BLaER1 treated with 17β-estradiol and CSF1 and Interleukin-3, amounts not matched to agents 10 nM and 100 nM (cell line): ENCODE measurements around the gene SLC39A7.

Source experiments
- H3K27ac ChIP-seq, 11 experiments: shearing (Covaris generic); formaldehyde crosslinking; 2 replicates each; pipeline ENCODE4 v1.8.1; 2022
- H3K27me3 ChIP-seq, 11 experiments: shearing (Covaris generic); formaldehyde crosslinking; 2 replicates each; pipeline ENCODE4 v1.8.1; 2022
- H3K36me3 ChIP-seq, 11 experiments: shearing (Covaris generic); formaldehyde crosslinking; 2 replicates each; pipeline ENCODE4 v1.8.1; 2022
- H3K4me1 ChIP-seq, 10 experiments: shearing (Covaris generic); formaldehyde crosslinking; 2 replicates each; pipeline ENCODE4 v1.8.1; 2022
- H3K4me2 ChIP-seq, 11 experiments: shearing (Covaris generic); formaldehyde crosslinking; 2 replicates each; pipeline ENCODE4 v1.8.1; 2022
- H3K4me3 ChIP-seq, 10 experiments: shearing (Covaris generic); formaldehyde crosslinking; 2 replicates each; pipeline ENCODE4 v1.8.1; 2022
- H3K9ac ChIP-seq, 11 experiments: shearing (Covaris generic); formaldehyde crosslinking; 2 replicates each; pipeline ENCODE4 v1.8.1; 2022
- H3K9me3 ChIP-seq, 11 experiments: shearing (Covaris generic); formaldehyde crosslinking; replicated peaks in 1 of 11; 2 replicates each; pipeline ENCODE4 v1.8.1; 2022
- H4K20me1 ChIP-seq, 11 experiments: shearing (Covaris generic); formaldehyde crosslinking; 2 replicates each; pipeline ENCODE4 v1.8.1; 2022
- Cebpa-rat ChIP-seq, 11 experiments: shearing (Covaris generic); IDR thresholded peaks; 2 replicates each; pipeline ENCODE4 v1.8.1; 2022

SLC39A7 gene

GRCh38 chr6:33208091-33208967 lies 7.7 kb downstream of the SLC39A7 start, which contains the start of gene RING1:
RING1 (plus strand) TSS chr6:33208500; CDS start chr6:33208823, 323 bp downstream.
- no peak for TF ChIP-seq Cebpa-rat (IDR thresholded peaks at IDR 0.05)
- H3K36me3 ChIP-seq, result peaks cover 15 to 37% (median 27%) of the 10 kb centered on the region in 11 experiments
- peaks cover 0 to 24% (median 6%) of the 10 kb centered on the region in 11 experiments; a peak in 7 of 22 replicates for H4K20me1 ChIP-seq
- H3K27me3 ChIP-seq, result peaks cover 15 to 43% (median 29%) of the 10 kb centered on the region in 11 experiments
- peak within 1 kb of the TSS; percentile 77 to 96 (median 91) for H3K9ac ChIP-seq
- peak within 1 kb of the TSS; percentile 64 to 96 (median 88) for H3K4me3 ChIP-seq
- peak within 1 kb of the TSS; percentile 93 to 100 (median 98) for H3K4me2 ChIP-seq
- peak within 1 kb of the TSS; percentile 78 to 91 (median 87) for H3K27ac ChIP-seq
- H3K9me3 ChIP-seq, result no peaks in the 10 kb centered on the region
- peaks cover 44 to 61% (median 51%) of the 10 kb centered on the region in 10 experiments for H3K4me1 ChIP-seq

GRCh38 chr6:33209856-33210255 lies 9.2 kb downstream of the SLC39A7 start:
- Histone ChIP-seq H3K4me1 (peaks cover 40 to 56% (median 46%) of the 10 kb centered on the region in 10 experiments), H3K36me3 (peaks cover 10 to 29% (median 19%) of the 10 kb centered on the region in 11 experiments; a peak in 17 of 22 replicates), H3K27ac (no peak overlapping the region), H3K4me2 (peak overlapping the region in 3 of 11 experiments; percentile 92 to 98 (median 95); a peak in 1 of 22 replicates), H3K27me3 (peaks cover 23 to 56% (median 44%) of the 10 kb centered on the region in 11 experiments), H3K9ac (peak overlapping the region in 2 of 11 experiments; percentile 9 to 29; a peak in 3 of 22 replicates), H3K4me3 (no peak overlapping the region), H3K9me3 (no peaks in the 10 kb centered on the region), H4K20me1 (peaks cover 0 to 15% (median 0%) of the 10 kb centered on the region in 11 experiments; a peak in 2 of 22 replicates)
- TF ChIP-seq Cebpa-rat (IDR thresholded peaks at IDR 0.05), result no peak

- Histone ChIP-seq H3K4me3 (no peak overlapping the region), H3K9me3 (no peaks in the 10 kb centered on the region), H3K9ac (no peak overlapping the region), H3K36me3 (peaks cover 10 to 29% (median 19%) of the 10 kb centered on the region in 11 experiments; a peak in 17 of 22 replicates), H4K20me1 (peaks cover 0 to 15% (median 0%) of the 10 kb centered on the region in 11 experiments; a peak in 2 of 22 replicates), H3K27me3 (peaks cover 23 to 52% (median 46%) of the 10 kb centered on the region in 11 experiments), H3K4me1 (peaks cover 32 to 47% (median 38%) of the 10 kb centered on the region in 10 experiments), H3K27ac (no peak overlapping the region), H3K4me2 (no peak overlapping the region)
- no peak for TF ChIP-seq Cebpa-rat (IDR thresholded peaks at IDR 0.05)
Measured at GRCh38 chr6:33211136-33211535, 10.5 kb downstream of the SLC39A7 start.

- H3K4me2 ChIP-seq, result peak overlapping the region; percentile 88 to 100 (median 98); a peak in 17 of 22 replicates
- TF ChIP-seq Cebpa-rat (IDR thresholded peaks at IDR 0.05), result no peak
- peaks cover 32 to 47% (median 38%) of the 10 kb centered on the region in 10 experiments for H3K4me1 ChIP-seq
- H4K20me1 ChIP-seq, result peaks cover 0 to 15% (median 0%) of the 10 kb centered on the region in 11 experiments; a peak in 2 of 22 replicates
- H3K9me3 ChIP-seq, result no peaks in the 10 kb centered on the region
- H3K27me3 ChIP-seq, result peaks cover 23 to 45% (median 39%) of the 10 kb centered on the region in 11 experiments
- no peak overlapping the region for H3K27ac ChIP-seq
- H3K4me3 ChIP-seq, result no peak overlapping the region
- no peak overlapping the region for H3K9ac ChIP-seq
- H3K36me3 ChIP-seq, result peaks cover 10 to 29% (median 19%) of the 10 kb centered on the region in 11 experiments; a peak in 17 of 22 replicates
Measured at GRCh38 chr6:33211666-33212422, 11.2 kb downstream of the SLC39A7 start.

- Histone ChIP-seq H3K36me3 (peaks cover 10 to 29% (median 19%) of the 10 kb centered on the region in 11 experiments; a peak in 17 of 22 replicates), H3K27me3 (peaks cover 23 to 44% (median 38%) of the 10 kb centered on the region in 11 experiments), H3K4me2 (peak overlapping the region; percentile 88 to 100 (median 98)), H3K9me3 (no peaks in the 10 kb centered on the region), H3K27ac (peak overlapping the region in 3 of 11 experiments; percentile 14 to 30 (median 14); a peak in 3 of 22 replicates), H4K20me1 (peaks cover 0 to 15% (median 0%) of the 10 kb centered on the region in 11 experiments; a peak in 2 of 22 replicates), H3K4me1 (peaks cover 26 to 39% (median 33%) of the 10 kb centered on the region in 10 experiments), H3K9ac (peak overlapping the region; percentile 54 to 80 (median 65); a peak in 21 of 22 replicates), H3K4me3 (peak overlapping the region; percentile 46 to 69 (median 58))
- TF ChIP-seq Cebpa-rat (IDR thresholded peaks at IDR 0.05), result no peak
Measured at GRCh38 chr6:33212857-33213165, 12.1 kb downstream of the SLC39A7 start.

DNA sequence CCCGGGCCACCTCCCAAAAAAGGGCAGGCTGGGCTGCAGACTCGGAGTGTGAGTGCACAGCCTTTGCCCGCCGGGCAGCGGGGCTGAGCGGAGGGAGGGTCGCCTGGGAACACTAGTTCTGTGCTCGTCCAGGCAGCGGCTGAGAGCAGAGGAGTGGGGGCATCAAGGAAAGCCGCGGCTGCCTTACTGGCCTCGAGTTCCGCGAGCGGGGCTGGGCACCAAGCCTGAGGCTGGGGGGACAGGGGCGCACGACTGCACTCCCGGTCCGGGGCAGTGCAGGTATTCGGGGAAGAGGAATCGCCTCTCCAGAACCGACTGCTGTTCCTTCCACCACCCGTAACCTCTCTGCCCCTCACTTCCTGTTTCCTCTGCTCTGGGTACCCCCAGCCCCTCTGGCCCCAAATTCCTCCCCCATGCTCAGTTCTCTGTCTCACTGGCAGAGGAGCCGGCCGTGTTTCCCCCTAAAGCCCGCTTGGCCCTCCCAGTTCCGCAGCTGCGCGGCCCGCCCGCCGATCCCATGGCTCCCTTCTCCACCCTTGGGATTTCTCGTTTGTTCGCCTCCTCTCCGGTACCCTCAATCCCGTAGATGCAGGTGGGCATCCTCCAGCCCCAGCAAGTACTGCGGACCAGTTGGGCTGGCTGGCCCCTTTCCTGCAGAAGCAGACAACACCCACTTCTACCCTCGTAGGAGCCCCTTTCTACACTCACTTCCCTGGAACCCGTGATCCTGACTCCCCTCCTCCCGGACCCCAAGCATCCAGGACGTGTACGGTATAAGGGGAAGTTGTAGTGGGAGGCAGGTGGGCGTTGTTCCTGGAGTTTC lies 12.7 kb downstream of the SLC39A7 start:
- peaks cover 0 to 15% (median 0%) of the 10 kb centered on the region in 11 experiments; a peak in 2 of 22 replicates for H4K20me1 ChIP-seq
- peak overlapping the region; percentile 46 to 69 (median 58) for H3K4me3 ChIP-seq
- H3K27ac ChIP-seq, result peak overlapping the region in 5 of 11 experiments; percentile 4 to 32 (median 14); a peak in 5 of 22 replicates
- peaks cover 10 to 29% (median 19%) of the 10 kb centered on the region in 11 experiments; a peak in 17 of 22 replicates for H3K36me3 ChIP-seq
- TF ChIP-seq Cebpa-rat (IDR thresholded peaks at IDR 0.05), result no peak
- H3K4me2 ChIP-seq, result peak overlapping the region; percentile 88 to 100 (median 98)
- H3K4me1 ChIP-seq, result peaks cover 26 to 41% (median 33%) of the 10 kb centered on the region in 10 experiments
- H3K9me3 ChIP-seq, result no peaks in the 10 kb centered on the region
- H3K27me3 ChIP-seq, result peaks cover 23 to 44% (median 38%) of the 10 kb centered on the region in 11 experiments
- H3K9ac ChIP-seq, result peak overlapping the region; percentile 54 to 80 (median 65)

DNA sequence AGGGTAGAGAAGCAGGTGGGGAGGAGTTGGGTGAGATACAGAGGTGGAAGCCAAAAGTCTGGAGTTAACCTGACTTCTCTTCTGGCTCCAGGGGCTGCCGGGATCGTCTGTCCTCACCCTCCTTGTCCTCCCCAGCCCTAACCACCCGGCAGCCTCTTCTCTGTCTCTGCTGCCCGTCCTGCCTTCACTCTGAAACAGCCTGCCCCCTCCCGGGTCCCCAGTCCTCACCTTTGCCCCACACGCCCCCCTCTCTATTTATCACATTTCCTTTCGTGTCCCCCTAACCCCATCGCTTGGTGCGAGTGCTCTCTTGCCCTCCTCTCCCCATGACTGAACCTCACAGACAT lies 13.3 kb downstream of the SLC39A7 start:
- Histone ChIP-seq H3K4me3 (peak overlapping the region; percentile 46 to 69 (median 58); a peak in 18 of 20 replicates), H3K9me3 (no peaks in the 10 kb centered on the region), H3K4me1 (peaks cover 23 to 44% (median 30%) of the 10 kb centered on the region in 10 experiments), H4K20me1 (peaks cover 0 to 15% (median 0%) of the 10 kb centered on the region in 11 experiments; a peak in 2 of 22 replicates), H3K27ac (no peak overlapping the region), H3K4me2 (peak overlapping the region; percentile 88 to 100 (median 98)), H3K36me3 (peaks cover 10 to 29% (median 19%) of the 10 kb centered on the region in 11 experiments; a peak in 17 of 22 replicates), H3K9ac (peak overlapping the region in 10 of 11 experiments; percentile 54 to 80 (median 67); a peak in 13 of 22 replicates), H3K27me3 (peaks cover 23 to 44% (median 38%) of the 10 kb centered on the region in 11 experiments)
- TF ChIP-seq Cebpa-rat (IDR thresholded peaks at IDR 0.05), result no peak
